Adrenal gland (tissue), 5 donors: Measurements from ENCODE around the gene PSG3.

Source experiments
- CTCF ChIP-seq, 6 experiments: fragments of 450-650 bp in 4 of 6; fragments of 200-600 bp in 2 of 6; sonication (generic) in 1 of 6; IDR thresholded peaks; 1 replicate in 5 of 6; 2 replicates in 1 of 6; pipeline versions ENCODE4 v1.5.1 to v1.8.0; 2016 to 2021; ENCODE audit warnings: antibody characterized with exemption in 6 of 6, mild to moderate bottlenecking in 2 of 6, moderate library complexity in 1 of 6
- POLR2A ChIP-seq, 2 donors: fragments of 450-650 bp; IDR thresholded peaks; one replicate each; pipeline ENCODE4 v1.6.1; 2017; ENCODE audit warnings: antibody characterized with exemption in 2 of 2, mild to moderate bottlenecking in 2 of 2, moderate library complexity in 1 of 2
- donor health status: DM: no; HTN: no; CAD: no.

- TF ChIP-seq CTCF (IDR thresholded peaks at IDR 0.05) (peak; percentile 6 to 65 (median 36)), POLR2A (IDR thresholded peaks at IDR 0.05) (no peak)
These were observed 46.4 kb downstream of the PSG3 start for GRCh38 chr19:42693760-42694350.
